Neutrophil (primary cell): ENCODE data around the gene PODXL.

Experiments used
- H3K27ac ChIP-seq: fragments of 200-600 bp; sonication (generic); 2 replicates; pipeline ENCODE4 v1.5.1; 2016; ENCODE audit warnings: mild to moderate bottlenecking, moderate library complexity
- H3K27me3 ChIP-seq: fragments of 200-600 bp; sonication (generic); 2 replicates; pipeline ENCODE4 v1.6.0; 2016; ENCODE audit warnings: mild to moderate bottlenecking
- H3K36me3 ChIP-seq: fragments of 200-600 bp; sonication (generic); 2 replicates; pipeline ENCODE4 v1.5.1; 2017
- H3K4me1 ChIP-seq, 2 experiments: fragments of 200-600 bp in 1 of 2; sonication (generic) in 1 of 2; 1 replicate in 1 of 2; 2 replicates in 1 of 2; pipeline versions ENCODE4 v1.5.1 to v1.6.1; 2013 to 2016; ENCODE audit warnings: low read depth in 1 of 2, low read length in 1 of 2, mild to moderate bottlenecking in 1 of 2, moderate library complexity in 1 of 2; ENCODE audit not compliant: control insufficient read depth in 1 of 2, insufficient read depth in 1 of 2
- H3K4me3 ChIP-seq, 2 experiments: fragments of 200-600 bp in 1 of 2; sonication (generic) in 1 of 2; 1 replicate in 1 of 2; 2 replicates in 1 of 2; pipeline ENCODE4 v1.5.1; 2013 to 2016; ENCODE audit warnings: low read depth in 1 of 2, low read length in 1 of 2, mild to moderate bottlenecking in 1 of 2, moderate library complexity in 1 of 2
- H3K9me3 ChIP-seq: fragments of 200-600 bp; sonication (generic); 2 replicates; pipeline ENCODE4 v1.5.1; 2016
- TF ChIP-seq, protein P1 (sequence below): fragments of 200-600 bp; sonication (generic); IDR thresholded peaks from 2 replicates; pipeline ENCODE4 v1.5.1; 2016; ENCODE audit warnings: antibody characterized with exemption

The PODXL gene

DNA sequence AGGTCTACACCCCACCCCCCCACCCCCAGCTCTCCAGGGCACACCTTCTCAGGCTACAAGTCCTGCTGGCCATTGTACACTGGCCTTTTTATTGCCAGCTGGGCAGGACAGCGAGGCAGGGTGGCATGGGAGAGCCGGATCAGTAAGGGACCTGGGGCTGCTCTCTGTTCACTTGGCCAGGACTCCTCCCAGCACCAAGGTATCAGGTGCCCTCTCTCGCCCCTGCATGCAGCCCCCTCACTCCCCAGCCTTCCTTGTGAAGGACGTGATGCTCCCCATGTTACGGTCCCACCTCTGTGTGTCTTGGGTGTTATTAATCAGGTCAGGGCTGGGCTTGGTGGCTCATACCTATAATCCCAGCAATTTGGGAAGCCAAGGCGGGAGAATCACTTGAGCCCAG is 26.3 kb downstream of the PODXL start:
- H3K9me3 ChIP-seq: no peaks in the 10 kb centered on the region
- no peaks in the 10 kb centered on the region for H3K27me3 ChIP-seq
- no peaks in the 10 kb centered on the region for H3K36me3 ChIP-seq
- H3K4me3 ChIP-seq: no peak overlapping the region
- TF ChIP-seq, protein P1, sequence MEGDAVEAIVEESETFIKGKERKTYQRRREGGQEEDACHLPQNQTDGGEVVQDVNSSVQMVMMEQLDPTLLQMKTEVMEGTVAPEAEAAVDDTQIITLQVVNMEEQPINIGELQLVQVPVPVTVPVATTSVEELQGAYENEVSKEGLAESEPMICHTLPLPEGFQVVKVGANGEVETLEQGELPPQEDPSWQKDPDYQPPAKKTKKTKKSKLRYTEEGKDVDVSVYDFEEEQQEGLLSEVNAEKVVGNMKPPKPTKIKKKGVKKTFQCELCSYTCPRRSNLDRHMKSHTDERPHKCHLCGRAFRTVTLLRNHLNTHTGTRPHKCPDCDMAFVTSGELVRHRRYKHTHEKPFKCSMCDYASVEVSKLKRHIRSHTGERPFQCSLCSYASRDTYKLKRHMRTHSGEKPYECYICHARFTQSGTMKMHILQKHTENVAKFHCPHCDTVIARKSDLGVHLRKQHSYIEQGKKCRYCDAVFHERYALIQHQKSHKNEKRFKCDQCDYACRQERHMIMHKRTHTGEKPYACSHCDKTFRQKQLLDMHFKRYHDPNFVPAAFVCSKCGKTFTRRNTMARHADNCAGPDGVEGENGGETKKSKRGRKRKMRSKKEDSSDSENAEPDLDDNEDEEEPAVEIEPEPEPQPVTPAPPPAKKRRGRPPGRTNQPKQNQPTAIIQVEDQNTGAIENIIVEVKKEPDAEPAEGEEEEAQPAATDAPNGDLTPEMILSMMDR: no peak
- H3K27ac ChIP-seq: no peak overlapping the region
- H3K4me1 ChIP-seq: no peaks in the 10 kb centered on the region

DNA sequence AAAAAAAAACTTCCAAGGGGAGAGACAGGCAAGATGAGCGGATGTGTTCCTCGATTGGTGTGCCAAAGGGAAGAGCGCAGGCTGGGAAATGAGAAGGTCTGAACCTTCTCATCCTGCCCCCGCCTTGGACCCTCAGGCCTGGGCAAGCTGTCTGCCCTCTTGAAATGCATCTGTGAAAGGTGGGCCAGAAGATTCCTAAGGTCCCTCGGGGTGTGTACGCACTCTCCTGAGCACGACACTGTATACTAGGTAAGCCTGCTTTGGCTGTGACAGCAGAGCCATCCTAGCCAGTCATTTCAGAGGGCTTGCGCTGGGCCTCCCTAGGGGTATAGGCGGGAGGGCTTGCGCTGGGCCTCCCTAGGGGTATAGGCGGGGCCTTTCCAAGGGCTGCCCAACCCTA is 26.8 kb downstream of the PODXL start:
- Histone ChIP-seq H3K4me3 (no peak overlapping the region), H3K4me1 (no peaks in the 10 kb centered on the region), H3K27me3 (no peaks in the 10 kb centered on the region), H3K27ac (no peak overlapping the region), H3K9me3 (no peaks in the 10 kb centered on the region), H3K36me3 (no peaks in the 10 kb centered on the region)
- TF ChIP-seq, protein P1: no peak

DNA sequence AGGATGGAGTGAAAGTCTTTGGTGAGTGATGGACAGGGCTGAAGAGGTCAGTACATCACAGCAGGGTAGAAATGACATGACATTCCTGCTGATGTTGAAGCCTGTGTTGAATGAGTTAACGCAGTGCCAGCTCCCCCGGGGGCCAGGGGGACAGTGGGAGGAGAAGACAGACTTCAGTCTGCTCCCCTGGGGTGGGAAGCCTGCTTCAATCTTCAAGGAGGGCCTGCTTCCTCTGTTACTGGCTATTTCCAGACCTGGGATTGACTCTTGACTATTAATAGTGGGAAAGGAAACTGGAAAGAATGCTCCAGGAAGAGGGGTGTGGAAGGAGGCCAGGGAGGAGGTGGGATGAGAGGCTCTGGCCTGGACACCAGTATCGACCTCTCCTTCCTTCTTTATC is 27.2 kb downstream of the PODXL start:
- Histone ChIP-seq H3K27me3 (no peaks in the 10 kb centered on the region), H3K4me1 (no peaks in the 10 kb centered on the region), H3K9me3 (no peaks in the 10 kb centered on the region), H3K4me3 (no peak overlapping the region), H3K36me3 (no peaks in the 10 kb centered on the region), H3K27ac (no peak overlapping the region)
- TF ChIP-seq, protein P1: no peak

DNA sequence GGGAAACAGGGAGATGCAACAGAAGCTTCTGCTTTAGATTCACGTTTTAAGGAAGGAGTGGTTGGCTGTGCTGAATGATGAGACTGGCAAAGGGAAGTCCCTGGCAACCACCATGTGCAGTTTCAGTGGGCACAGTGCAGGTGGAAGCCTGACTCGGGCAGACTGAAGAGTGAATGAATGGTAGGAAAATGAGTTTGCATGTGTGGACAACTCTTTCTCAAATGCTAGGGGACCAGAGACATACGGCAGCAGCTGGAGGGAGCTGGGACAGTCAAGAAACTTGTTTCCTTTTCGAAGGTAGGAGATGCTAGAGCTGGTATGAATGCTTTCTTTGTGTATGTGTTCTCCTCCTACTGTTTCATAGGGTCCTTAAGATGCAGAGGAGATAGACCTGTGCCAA is 29.0 kb downstream of the PODXL start:
- no peaks in the 10 kb centered on the region for H3K36me3 ChIP-seq
- TF ChIP-seq, protein P1: no peak
- no peaks in the 10 kb centered on the region for H3K4me1 ChIP-seq
- no peak overlapping the region for H3K27ac ChIP-seq
- no peaks in the 10 kb centered on the region for H3K27me3 ChIP-seq
- no peak overlapping the region for H3K4me3 ChIP-seq
- H3K9me3 ChIP-seq: no peaks in the 10 kb centered on the region

DNA sequence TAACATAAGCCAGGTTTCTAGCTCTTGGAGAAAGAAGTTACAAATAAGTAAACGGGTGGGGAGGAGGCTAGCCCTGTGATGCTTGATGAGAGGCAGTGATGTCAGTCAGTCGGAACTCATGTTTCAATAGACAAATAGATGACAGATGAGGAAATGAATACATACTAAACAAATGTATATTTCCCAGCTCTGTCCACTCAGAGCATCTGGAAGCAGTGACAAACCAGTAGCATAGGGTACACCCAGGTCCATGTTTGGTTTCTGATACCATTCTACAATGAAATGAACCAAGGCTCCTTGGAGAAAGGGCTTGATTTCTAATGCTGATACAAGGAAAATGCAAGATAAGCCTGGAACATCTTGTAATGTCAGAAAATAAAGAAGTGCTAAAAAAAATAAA is 30.6 kb downstream of the PODXL start:
- H3K27ac ChIP-seq: no peak overlapping the region
- no peak overlapping the region for H3K4me3 ChIP-seq
- H3K4me1 ChIP-seq: no peaks in the 10 kb centered on the region
- no peaks in the 10 kb centered on the region for H3K36me3 ChIP-seq
- H3K9me3 ChIP-seq: no peaks in the 10 kb centered on the region
- TF ChIP-seq, protein P1: no peak
- H3K27me3 ChIP-seq: no peaks in the 10 kb centered on the region

DNA sequence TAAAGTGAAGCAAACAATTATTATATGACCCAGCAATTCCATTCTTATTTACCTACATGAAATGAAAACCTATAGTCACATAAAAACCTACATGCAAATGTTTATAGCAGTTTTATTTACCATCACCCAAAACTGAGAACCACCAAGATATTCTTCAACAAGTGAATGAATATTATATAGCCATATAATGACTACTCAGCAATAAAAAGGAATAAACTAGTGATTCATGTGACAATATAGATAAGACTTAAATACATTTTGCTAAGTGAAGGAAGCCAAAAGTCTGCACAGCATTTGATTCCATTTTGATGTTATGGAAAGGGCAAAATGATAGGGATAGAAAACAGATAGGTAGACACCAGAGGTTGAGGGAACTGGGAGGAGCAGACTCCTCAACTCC is 31.7 kb downstream of the PODXL start:
- Histone ChIP-seq H3K9me3 (no peaks in the 10 kb centered on the region), H3K4me1 (no peaks in the 10 kb centered on the region), H3K4me3 (no peak overlapping the region), H3K27me3 (no peaks in the 10 kb centered on the region), H3K36me3 (no peaks in the 10 kb centered on the region), H3K27ac (no peak overlapping the region)
- TF ChIP-seq, protein P1: no peak
